GM20431 (cell line): ENCODE results near the gene PARD3B.

Source experiments
- in situ Hi-C: fragments of 300-500 bp; cut with MseI, MboI; formaldehyde crosslinking; loops from one replicate; pipeline ENCODE4 v1.15.0; 2020; ENCODE audit warnings: low sequenced_read_pairs; ENCODE audit not compliant: unreplicated experiment

Gene PARD3B

DNA sequence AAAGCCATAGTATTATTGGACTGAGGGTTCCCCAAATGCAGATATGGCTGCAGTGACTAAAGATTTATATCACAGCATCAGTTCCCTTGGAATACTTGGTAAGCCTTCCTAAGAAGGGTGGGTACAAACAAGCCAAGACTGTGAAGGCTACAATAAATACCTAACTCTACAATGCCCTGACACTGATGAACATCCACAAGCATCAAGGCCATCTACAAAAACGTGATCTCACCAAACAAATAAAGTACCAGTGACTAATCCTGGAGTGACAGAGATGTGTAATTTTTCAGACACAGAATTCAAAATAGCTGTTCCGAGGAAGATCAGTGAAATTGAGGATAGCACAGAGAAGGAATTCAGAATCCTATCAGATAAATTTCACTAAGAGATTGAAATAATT, 254.5 kb downstream of the PARD3B start:
- in situ Hi-C loops: no loop called here

DNA sequence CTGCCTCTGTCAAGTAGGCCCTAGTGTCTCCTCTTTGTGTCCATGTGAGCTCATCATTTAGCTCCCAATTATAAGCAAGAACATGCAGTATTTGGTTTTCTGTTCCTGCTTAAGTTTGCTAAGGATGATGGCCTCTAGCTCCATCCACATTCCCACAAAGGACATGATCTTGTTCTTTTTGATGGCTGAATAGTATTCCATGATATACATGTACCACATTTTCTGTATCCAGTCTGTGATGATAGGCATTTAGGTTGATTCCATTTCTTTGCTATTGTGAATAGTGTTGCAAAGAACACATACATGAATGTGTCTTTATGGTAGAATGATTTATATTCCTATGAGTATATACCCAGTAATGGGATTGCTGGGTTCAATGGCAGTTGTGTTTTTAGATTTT, 263.2 kb downstream of the PARD3B start:
- in situ Hi-C loops: no loop called here

DNA sequence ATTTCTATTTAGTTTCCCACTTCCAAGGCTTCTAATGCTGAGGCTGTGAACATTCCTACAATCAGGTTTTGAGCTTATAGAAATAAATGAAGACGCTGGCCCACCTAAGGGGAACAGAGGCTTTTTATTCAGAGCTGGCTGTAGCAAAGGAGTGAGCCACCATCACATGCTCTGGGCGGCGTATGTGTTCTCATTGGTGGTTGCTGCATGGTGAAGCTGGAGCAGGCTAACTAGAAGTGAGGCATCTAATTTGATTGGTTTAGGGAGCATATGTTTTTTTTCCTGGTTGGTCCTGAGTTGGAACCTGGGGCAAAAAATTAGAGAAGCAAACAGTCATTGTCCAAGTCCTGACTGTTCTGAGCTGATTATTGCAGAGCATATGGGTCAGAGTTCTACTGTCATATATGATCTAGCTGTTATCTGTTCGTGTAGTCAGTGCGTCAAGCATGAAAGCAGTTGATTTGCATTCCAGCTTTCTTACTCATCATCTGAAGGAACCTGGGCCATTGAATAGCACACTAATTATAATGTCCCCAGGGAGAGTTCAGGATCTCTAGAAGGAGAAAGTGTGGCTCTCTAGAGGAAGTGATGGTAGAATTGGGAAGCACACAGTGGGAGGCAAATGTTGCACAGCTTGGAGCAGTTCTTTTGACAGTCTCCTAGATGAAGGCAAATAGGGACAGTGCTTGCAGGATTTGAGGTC, 279.6 kb downstream of the PARD3B start:
- in situ Hi-C loops: no loop called here

DNA sequence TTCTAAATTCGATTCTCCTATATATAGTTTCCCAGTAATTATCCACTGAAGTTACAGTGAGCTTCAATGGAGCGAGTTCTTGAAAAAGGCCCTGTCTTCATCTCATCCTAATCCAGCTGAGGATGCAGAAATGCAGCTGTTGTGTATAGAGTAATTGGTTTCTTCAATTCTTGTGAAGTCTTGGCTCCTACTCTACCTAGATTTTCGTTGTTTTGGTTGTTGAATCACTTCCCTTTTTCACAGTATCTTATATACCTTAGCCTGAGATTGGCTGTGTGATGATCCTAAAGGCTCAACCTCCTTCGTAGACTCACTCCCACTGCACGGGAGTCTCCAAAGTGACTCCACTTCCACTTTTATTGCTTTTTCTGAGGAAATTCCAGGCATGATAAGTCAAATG, 280.4 kb downstream of the PARD3B start:
- in situ Hi-C loops: no loop called here

DNA sequence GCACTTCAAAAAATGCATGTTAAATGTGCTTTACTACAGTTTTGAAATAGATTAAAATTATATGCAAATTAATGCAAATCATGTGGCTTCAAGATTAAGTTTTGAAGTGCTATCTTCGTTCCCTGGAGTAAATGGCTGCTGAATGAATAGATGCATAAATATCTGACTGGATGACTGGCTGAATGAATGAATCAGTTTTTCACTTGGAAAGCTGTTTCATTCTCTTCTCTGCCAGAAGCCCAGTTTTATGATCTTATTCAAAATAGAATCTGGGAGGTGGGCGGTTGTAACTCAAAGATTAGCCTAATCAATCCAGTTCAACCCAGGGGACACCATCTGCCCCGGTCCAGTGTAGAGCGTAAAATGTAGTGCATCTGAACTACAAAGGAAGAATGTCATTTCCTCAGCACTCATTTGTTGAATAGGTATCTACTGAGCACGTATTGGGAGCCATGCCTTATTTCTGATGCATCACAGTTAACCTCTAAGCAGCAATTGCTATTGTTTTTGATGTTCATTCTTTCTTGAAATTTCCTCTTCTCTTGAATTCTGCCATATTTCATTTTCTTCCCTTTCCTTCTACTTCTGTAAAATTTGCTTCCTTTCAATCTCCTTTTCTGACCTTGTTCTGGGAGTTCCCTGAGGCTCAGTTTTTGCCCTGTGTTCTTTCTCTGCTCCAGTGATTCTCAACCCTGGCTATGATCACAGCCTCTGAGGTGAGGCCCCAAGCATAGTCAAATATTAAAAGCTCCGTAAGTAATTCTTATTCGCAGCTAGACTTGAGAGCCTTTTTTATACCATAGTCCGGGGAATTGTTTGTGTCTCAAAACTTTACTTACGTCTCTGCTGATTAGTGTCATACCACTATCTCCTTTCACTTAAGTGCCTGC, 282.7 kb downstream of the PARD3B start:
- in situ Hi-C loops: no loop called here

DNA sequence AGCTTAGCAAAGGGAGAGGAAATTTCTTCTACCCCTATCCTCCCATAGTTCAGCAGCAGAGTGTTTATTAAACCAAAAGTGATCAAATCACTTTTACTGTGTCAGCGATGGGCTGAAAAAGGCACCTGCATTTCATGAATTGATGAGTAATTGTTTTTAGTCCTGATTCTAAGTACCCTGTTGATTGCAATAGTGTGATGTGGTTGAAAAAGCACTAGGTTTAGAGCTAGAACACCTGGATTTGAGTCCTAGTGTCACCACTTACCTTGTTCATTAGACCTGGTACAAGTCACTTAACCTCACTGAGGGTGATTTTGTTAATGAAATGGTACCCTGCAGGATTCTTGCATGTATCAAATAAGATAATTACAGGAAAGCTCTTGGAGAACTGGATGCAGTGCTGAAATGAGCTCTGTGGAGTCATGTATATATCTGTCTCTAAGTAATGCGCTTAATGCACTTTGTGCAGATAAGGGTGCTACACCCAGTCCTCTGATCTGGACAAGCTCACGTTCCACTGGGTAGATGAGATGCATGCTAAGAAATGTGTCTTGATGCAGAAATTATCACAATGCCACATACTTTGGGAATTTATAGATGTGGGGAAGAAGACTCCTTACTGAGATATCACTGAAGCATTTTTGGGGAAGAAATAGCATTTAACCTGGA, 289.6 kb downstream of the PARD3B start:
- in situ Hi-C loops: no loop called here

GRCh38 chr2:204835786-204836185, 290.5 kb downstream of the PARD3B start:
- in situ Hi-C loops: no loop called here

GRCh38 chr2:204840504-204840903, 295.2 kb downstream of the PARD3B start:
- in situ Hi-C loops: no loop called here

- in situ Hi-C loops: no loop called here
These were observed 296.8 kb downstream of the PARD3B start for GRCh38 chr2:204842068-204842467.

DNA sequence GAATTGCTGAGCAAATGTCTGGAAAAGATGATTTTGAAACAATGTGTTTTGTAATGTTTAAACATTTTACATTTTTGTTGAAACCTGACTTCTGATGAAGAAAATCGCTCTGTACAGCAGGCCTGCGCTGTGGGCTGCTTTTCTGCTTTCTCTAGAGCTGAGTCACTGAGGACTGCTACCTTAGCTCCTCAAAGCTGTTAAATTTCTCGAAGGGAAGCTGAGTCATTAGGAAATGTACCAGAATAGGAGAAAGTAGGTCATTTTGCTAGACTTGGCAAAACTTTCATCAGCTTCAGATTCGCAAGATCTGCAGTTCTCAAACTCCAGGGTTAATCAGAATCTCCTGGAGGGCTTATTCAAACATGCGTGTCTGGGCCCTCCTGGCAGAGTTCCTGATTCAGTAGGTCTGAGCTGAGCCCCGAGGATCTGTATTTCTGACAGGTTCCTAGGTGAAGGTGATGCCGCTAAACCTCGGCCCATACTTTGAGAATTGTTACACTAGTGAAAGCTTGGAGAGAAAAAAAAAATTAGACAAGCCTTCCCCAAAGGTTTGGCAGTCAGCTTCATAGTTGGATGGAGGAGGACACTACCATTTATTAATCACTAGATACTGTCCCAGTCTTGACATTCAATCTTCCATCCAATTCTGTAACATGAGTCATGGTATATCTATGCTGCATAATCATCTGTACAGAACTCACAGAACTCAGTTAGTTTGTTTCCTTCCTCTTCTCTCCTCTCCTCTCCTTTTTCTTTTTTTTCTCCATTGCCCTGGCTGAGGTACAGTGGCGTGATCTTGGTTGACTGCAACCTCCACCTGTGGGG, 297.6 kb downstream of the PARD3B start:
- in situ Hi-C loops: no loop called here

DNA sequence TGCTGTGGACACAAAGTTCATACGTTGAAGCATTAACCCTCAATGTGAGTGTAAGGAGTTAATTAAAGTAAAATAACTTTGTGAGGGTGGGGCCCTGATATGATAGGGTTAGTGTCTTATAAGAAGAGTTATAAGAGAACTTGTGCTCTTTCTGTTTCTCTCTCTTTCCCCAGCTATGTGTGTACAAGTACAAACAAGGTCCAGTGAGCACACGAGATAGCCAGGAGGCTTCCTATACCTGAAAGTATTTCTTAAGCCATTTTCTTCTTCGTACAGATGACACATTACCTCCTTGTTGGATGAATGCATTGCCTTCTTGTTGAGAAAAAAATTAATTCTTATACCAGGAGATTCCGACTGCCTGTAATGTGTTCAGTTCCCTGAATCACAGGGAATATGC, 301.2 kb downstream of the PARD3B start:
- in situ Hi-C loops: no loop called here

- in situ Hi-C loops: no loop called here
These were observed 304.6 kb downstream of the PARD3B start for GRCh38 chr2:204849892-204850291.

GRCh38 chr2:204850581-204850980, 305.3 kb downstream of the PARD3B start:
- in situ Hi-C loops: no loop called here

GRCh38 chr2:204853905-204854304, 308.6 kb downstream of the PARD3B start:
- in situ Hi-C loops: no loop called here

DNA sequence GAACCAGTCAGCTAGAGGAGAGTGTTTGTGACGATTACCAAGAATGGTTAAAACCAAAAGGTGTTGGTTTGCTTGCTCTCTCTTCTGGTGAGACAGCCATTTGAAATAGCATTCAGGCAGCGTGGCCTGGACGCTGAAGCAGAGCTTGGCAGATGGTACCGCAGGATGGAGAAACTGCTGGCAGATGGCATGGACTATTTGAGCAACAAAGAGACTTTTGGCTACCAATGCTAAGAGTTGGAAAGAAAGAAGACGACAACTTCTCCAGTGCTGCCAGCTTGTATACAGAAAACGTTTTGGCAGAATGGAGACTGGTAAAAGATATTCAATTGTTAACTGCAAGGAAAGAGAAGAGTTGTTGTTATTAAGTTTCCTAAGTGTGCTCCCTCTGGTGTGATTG, 315.0 kb downstream of the PARD3B start:
- in situ Hi-C loops: no loop called here

GRCh38 chr2:204862809-204863208, 317.5 kb downstream of the PARD3B start:
- in situ Hi-C loops: no loop called here

DNA sequence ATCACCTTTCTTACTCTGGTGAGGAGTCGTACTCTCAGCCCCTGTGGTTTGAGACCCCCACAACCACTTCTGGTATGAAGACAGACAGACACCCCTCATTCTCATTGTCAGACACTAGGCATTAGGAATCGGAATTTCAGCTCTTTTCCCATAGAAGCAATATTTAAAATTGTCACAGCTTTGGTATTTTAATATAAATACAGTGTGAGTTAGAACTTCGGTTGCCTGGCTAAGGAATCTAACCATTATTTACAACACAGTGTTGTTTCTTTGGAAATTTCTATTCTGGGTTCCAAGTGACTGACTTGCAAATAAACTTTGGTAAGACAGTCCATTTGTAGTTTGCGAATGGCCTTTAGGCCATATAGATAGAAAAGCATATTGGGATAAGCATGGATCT, 318.1 kb downstream of the PARD3B start:
- in situ Hi-C loops: no loop called here

- in situ Hi-C loops: no loop called here
These were observed 324.0 kb downstream of the PARD3B start for GRCh38 chr2:204869132-204869823.

DNA sequence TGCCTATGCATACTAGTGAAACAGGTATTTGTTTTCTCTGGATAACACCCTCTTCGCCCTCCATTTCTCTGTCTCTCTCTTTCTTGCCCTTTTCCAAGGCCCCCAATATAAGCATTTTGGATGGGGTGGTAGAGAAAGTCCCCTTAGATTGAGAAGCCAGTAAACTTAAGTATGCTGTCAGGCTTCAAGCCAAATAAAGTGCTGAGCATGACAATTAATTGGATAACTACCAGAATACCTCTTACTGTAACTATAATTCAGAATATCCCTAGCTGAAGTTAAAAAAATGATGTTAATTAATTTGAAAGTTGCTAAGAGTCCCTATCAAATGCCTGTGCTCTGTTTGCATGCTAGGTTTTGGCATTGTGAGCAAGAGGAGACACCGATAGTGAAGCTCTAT, 324.8 kb downstream of the PARD3B start:
- in situ Hi-C loops: no loop called here
